ENCODE measurements around the gene BICD2. TPM values are rescaled to one million over a fixed set of nuclear protein-coding genes. Genes with fewer than 3 reads are reported as not detected.
A peak's percentile ranks its signal among the peaks of the same experiment; 100 is the strongest.

BICD2 gene
- total and polyA plus RNA-seq, 4 donors: 2.5 to 16.0 (median 11.2) TPM

DNA sequence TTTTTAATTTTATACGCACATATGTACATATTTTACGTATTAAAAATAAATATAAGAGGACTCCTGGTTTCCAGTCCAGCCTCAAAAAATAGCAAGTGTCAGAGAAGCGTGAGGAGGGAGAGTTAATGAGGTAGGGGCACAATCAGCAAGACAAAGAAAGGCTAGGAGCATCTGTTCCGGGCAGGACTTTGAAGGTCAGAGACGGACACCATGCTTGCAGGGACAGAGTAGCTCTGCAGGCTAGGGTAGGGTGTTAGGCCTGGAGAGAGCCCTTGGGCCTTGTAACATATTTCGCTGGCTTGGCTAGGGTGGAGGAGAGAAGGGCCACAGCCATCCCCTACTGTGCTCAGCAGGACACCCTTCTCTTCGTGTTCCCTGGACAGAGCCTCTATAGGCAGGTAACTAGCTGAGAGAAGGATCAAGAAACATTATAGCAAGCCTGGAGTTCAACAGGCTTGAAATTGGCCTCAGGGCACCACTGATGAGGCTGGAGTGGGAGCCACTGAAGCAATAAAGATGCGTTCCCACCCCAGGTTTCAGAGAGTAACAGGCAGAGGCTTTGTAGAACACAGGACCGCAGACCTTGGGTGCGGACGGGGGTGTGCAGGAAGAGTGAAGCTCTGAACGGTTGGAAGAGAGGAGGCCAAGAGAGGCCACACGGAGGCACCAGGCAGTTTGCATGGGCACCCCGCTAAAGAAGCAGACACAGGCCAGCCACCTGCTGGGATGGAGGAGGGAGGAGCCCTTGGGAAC is 85.0 kb downstream of the BICD2 start (continued):
- TF ChIP-seq, protein P1, sequence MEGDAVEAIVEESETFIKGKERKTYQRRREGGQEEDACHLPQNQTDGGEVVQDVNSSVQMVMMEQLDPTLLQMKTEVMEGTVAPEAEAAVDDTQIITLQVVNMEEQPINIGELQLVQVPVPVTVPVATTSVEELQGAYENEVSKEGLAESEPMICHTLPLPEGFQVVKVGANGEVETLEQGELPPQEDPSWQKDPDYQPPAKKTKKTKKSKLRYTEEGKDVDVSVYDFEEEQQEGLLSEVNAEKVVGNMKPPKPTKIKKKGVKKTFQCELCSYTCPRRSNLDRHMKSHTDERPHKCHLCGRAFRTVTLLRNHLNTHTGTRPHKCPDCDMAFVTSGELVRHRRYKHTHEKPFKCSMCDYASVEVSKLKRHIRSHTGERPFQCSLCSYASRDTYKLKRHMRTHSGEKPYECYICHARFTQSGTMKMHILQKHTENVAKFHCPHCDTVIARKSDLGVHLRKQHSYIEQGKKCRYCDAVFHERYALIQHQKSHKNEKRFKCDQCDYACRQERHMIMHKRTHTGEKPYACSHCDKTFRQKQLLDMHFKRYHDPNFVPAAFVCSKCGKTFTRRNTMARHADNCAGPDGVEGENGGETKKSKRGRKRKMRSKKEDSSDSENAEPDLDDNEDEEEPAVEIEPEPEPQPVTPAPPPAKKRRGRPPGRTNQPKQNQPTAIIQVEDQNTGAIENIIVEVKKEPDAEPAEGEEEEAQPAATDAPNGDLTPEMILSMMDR (IDR thresholded peaks at IDR 0.05; ENCODE audit: low read depth, low read length, missing input control): no peak
- TF ChIP-seq HNF4A (conservative IDR thresholded peaks at IDR 0.05): no peak
- TF ChIP-seq, protein P2, sequence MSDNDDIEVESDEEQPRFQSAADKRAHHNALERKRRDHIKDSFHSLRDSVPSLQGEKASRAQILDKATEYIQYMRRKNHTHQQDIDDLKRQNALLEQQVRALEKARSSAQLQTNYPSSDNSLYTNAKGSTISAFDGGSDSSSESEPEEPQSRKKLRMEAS (IDR thresholded peaks at IDR 0.05): no peak
- no peak for TF ChIP-seq NR2F2 (IDR thresholded peaks at IDR 0.05)
- TF ChIP-seq, protein P3, sequence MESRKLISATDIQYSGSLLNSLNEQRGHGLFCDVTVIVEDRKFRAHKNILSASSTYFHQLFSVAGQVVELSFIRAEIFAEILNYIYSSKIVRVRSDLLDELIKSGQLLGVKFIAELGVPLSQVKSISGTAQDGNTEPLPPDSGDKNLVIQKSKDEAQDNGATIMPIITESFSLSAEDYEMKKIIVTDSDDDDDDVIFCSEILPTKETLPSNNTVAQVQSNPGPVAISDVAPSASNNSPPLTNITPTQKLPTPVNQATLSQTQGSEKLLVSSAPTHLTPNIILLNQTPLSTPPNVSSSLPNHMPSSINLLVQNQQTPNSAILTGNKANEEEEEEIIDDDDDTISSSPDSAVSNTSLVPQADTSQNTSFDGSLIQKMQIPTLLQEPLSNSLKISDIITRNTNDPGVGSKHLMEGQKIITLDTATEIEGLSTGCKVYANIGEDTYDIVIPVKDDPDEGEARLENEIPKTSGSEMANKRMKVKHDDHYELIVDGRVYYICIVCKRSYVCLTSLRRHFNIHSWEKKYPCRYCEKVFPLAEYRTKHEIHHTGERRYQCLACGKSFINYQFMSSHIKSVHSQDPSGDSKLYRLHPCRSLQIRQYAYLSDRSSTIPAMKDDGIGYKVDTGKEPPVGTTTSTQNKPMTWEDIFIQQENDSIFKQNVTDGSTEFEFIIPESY (IDR thresholded peaks at IDR 0.05): no peak
- no peak for TF ChIP-seq RXRA (IDR thresholded peaks at IDR 0.05)

DNA sequence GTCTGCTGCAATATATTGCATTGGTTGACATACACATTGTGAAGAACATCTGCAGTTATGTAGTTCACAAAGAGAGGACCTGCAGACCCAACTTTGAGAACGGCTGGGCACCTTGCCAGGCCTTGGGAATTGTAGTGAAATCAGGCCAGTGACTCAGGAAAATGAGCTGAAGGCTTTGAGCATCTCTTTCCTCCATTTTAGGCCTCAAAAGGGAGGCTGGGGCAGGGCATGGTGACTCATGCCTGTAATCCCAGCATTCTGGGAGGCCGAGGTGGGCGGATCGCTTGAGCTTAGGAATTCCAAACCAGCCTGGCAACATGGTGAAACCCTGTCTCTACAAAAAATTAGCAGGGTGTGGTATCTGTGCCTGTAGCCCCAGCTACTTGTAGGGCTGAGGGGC is 93.3 kb downstream of the BICD2 start:
- Histone ChIP-seq H3K9me3 (ENCODE audit: control insufficient read depth in 4 of 4, low read length in 3 of 4) (no peaks in the 10 kb centered on the region), H3K4me3 (ENCODE audit: low read depth in 1 of 3, low read length in 3 of 3) (peak overlapping the region in 1 of 3 donors; percentile 100), H3K4me1 (ENCODE audit: control insufficient read depth in 4 of 4, insufficient read depth in 4 of 4, low read length in 3 of 4) (peaks cover 8 to 30% (median 21%) of the 10 kb centered on the region in 4 donors), H3K27me3 (ENCODE audit: control insufficient read depth in 4 of 4, insufficient read depth in 4 of 4, low read length in 3 of 4) (no peaks in the 10 kb centered on the region), H3K9ac (ENCODE audit: low read depth in 1 of 2, low read length in 2 of 2) (no peak overlapping the region), H3K36me3 (ENCODE audit: control insufficient read depth in 4 of 4, insufficient read depth in 3 of 4, low read depth in 1 of 4, low read length in 3 of 4) (no peaks in the 10 kb centered on the region), H3K27ac (ENCODE audit: low read depth in 1 of 2, low read length in 2 of 2) (no peak overlapping the region)
- DNase-seq (ENCODE audit: low spot score): no peak
- TF ChIP-seq, protein P1 (IDR thresholded peaks at IDR 0.05; ENCODE audit: low read depth, low read length, missing input control): no peak
- TF ChIP-seq HNF4G (IDR thresholded peaks at IDR 0.05) (no peak), TAF1 (conservative IDR thresholded peaks at IDR 0.05) (no peak), HNF4A (conservative IDR thresholded peaks at IDR 0.05) (no peak), EGR1 (IDR thresholded peaks at IDR 0.05; ENCODE audit: low read depth in 2 of 2) (no peak), NR2F2 (IDR thresholded peaks at IDR 0.05) (no peak), FOXA1 (IDR thresholded peaks at IDR 0.05) (no peak), FOXA2 (IDR thresholded peaks at IDR 0.05) (no peak), JUND (IDR thresholded peaks at IDR 0.05) (no peak), YY1 (IDR thresholded peaks at IDR 0.05) (no peak), RXRA (IDR thresholded peaks at IDR 0.05) (no peak)
- TF ChIP-seq, protein P3 (IDR thresholded peaks at IDR 0.05): no peak
- 90% methylated on average over 4 of the region's 4 CpGs for WGBS
